NCI-H2196 (cell line): ENCODE measurements around the gene CYP4A22.
A peak's percentile ranks its signal among the peaks of the same experiment; 100 is the strongest.
"Not testable (repeated sequence)": the region's sequence is repeated elsewhere in the genome, so short reads cannot be mapped to it uniquely, and the experiment has no call there.

Source experiments
- DNase-seq: peaks from one replicate; lab custom pipeline; 2025; ENCODE audit not compliant: unreplicated experiment; lab: John Stamatoyannopoulos, UW

CYP4A22 gene

DNA sequence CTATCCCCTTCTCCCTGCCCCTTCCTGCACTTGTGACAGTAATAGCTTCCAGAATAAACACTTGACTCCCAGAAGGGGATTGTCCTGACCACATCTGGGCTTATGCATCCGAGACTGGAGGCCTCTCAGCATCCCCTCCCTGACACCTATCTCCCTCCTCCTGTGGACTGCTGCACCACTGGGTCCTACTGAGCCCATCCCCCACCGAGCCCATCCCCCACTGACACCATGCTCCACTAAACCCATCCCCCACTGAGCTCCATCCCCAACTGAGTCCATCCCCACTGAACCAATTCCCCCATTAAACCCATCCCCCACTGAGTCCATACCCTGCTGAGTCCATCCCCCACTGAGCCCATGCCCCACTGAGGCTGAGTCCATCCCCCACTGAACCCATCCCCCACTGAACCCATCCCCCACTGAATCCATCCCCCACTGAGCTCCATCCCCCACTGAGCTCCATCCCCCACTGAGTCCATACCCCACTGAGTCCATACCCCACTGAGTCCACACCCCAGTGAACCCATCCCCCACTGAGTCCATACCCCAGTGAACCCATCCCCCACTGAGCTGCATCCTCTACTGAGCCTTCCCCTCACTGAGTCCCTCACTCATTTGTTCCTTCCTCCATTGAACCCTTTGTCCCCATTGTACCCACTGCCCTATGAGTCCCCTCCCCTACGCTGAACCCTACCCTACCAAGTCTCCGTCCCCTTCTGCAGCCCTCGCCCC, 47.0 kb downstream of the CYP4A22 start:
- DNase-seq, result peak; percentile 39

DNA sequence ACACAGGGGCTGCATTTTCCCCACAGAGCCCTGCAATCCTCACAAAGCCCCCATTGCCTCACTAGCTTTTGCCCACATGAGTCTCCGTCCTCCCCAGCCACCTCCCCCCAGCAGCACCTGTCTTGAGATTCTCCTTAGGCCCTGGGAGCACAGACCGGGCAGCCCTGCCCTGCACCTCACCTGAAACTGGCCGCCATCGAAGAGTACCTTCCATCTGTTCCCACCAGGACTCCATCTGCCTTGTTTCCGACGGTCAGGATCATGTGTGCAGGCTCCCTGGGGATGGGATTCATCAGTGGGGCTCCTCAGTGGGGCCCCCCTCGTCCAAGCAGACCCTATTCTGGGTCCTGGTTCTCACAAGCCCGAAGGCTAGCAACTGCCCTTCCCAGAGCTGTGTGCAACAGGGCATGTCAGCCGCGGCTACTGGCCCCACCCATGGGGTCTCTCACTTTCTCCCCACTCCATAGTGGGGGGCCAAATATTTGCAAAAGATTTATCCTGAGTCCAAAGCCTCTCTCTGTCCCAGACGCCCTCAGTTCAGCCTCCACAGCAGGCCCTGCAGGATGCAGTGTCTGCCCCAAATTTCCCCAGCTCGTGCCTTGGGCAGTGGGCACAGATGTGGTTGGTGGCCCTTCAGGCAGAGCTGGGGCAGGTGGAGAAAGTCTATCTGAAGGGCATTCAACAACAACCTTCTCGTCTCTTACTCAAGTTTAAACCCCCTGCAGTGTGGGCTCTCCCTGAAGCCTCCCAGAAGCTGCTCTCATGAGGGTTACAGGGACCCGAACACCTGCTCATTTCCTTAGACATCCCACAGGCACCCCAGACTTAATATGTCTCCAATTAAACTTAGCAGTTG, 47.8 kb downstream of the CYP4A22 start:
- DNase-seq, result no peak

DNA sequence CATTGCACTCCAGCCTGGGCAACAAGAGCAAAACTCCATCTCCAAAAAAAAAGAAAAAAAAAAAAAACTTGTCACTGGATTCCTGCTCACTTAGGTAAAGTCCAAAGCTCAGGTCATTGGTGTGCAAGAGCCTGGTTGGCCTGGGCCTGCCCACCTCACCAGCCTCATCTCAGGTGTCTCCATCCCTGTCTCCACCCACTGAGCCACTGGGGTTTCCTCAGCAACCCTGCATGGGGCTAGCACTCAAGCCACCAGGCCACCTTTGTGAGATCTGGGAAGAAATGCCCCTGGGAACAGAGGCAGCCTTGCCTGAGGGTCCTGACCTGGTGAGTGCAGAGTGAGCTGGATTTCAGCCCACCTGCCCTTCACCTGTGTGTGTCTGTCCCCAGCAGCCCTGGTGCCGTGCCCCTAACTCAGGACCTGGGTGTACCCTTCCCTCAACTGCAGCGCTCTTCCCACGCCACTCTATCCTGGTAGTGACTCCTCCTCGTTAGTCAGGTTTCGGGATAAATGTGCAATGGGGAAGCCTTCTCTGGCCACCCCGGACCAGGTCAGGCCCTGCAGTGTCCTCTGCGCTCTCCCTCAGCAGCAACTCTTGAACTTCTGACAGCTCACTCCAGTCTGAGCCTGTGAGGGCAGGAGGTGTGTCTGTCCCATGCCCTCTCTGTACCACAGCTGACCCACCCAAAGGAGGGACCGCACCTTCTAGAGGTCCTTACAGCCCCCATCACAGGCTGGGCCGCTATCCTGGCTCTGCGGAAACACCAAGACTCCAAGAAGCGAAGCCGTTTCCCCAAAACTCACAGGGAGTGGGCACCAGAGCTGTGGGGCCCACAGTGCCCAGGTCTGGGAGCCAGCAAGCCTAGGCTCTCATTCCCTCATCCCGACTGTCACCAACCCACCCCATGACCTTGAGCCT, 49.3 kb downstream of the CYP4A22 start:
- no peak for DNase-seq

DNA sequence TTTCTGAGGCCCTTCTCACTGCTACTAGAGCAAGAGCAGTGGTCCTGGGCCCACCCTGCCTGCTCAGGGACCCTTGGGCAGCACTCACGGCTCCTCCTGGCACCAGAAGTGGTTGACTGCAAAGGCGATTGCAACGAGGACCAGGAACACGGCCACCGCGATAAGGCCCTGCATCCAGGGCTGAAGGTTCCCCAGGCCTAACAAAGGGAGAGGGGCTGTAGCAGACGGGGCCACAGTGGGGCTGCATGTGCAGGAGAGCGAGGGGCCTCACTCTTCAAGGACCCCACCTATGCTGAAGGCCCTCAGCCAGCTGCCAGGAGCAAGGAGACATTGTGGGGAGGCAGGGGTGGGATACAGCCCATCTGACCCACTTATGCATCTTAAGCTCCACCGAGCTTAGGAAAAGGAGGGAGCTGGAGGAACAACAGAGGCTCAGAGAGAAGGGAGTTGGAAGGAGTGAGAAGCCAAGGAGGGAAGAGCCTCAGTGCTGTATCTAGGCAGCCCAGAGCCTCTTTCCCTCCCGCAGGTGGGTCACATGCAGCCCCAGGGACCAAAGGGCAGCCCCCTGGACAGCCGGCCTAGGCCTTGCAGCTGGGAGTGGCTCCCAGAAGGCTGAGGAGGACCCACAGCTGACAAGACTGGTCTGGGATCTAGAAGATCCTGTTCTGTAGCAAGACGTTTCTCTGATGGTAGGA, 50.1 kb downstream of the CYP4A22 start:
- no peak for DNase-seq

DNA sequence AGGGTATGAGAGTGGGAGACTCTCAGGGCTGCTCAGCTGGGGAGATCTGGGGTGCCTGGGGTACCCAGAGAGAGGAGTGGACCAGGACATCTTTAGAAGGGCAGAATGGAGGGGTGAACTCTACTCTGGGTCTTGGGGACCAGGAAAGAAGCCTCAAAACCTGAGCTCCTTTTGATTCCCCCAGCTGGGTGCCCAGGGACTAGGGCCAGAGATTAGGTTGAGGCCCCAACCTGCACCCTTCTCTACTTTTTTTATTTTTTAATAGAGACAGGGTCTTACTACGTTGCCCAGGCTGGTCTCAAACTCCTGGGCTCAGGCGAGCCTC, 50.6 kb downstream of the CYP4A22 start:
- DNase-seq, result no peak

DNA sequence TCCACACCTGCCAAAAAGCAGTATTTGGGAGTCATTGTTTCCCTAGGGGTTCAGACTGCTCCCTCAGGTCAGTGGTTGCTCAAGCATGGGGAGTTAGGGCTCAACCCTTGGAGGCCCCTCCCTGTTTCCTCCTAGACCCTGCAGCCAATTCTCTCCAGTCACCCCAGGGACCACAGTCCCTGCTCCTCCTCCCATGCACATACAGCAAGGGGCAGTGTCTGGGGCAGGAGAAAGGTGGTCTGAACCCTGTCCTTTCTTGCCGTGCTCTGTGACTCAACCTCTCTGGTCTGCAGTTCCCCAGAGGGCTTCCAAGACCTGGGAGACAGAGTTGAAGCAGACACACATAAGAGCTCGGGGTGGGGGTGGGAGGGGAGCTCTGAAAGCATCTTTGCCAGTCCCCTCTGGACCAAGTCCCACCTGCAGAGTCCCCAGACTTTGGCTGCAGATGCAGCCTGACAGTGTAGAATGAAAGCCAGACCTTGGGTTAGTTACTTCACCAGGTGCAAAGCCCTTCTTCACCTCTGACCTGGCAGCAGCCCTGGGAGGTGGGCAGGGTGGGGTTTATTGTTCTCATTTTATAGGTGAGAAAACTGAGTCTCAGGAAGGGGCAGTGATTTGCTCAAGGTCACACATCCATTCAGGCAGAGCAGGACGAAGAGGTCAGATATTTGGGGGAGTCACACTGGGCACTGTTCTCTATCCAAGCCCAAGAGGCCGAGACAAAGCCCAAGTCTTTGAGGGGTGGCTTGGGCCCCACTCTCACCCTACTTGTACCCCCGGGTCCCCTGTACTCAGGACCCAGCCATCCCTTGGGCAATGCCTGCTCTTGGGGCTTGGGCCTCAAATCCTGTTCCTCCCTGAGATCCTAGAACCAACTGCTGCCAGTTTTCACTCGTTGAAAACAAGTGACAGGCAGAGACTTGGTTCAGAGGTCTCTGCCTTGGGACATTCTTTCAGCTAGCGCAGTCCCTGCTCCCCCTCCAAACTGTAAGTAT, 51.8 kb downstream of the CYP4A22 start:
- no peak for DNase-seq

DNA sequence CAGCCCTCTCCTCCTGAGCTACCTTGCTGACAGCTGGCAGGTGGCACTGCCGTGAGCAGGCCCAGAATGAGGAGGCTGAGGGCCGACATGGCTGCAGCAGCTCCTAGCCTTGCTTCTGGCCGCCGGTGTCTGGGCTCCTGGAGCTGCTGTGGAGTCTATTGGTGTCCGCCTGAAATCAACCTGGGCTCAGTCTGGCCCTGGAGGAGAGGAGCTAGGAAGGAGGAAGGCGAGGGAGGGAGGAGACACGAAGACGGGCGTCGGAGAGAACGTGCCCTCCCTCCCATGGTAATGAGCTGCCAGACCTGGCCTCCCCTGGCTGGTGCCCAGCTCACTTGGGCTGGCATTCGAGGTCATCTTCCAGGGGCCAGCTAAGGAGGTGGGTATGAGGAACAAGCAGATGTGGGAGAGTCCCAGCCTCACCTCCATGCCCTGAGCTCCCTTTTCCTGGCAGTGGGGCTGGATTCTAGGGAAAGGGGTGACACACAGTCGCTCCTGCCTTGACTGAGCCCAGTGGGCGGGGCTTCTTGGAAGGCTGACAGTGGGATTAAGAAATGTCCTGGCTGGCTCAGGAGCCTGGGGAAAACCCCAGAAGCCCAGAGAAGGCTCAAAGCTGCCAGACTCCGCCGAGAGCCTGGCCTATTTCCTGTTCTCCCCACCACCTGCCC, 52.7 kb downstream of the CYP4A22 start, which contains the start of gene PDZK1IP1:
Gene PDZK1IP1 (minus strand): TSS at position 193 of the 665 bp plus-strand sequence. CDS start 104 bp downstream, at position 89.
- DNase-seq, result peak; percentile 47

DNA sequence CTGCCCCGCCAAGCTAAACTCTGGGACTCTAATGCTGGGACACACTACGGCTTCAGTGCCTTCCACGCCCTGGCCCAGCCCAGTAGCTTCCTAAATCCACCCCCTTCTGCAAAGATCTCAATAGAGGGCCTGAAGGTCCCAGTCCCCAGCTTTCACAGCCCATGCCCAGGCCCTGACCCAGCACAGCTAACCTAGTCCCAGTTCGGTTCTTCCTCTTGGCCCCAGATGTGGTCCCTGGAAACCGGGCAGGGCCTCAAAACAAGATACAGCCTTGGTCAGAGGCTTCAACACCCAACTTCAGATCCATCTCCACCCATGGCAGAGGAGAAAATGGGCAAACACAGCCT, 53.2 kb downstream of the CYP4A22 start:
- no peak for DNase-seq

DNA sequence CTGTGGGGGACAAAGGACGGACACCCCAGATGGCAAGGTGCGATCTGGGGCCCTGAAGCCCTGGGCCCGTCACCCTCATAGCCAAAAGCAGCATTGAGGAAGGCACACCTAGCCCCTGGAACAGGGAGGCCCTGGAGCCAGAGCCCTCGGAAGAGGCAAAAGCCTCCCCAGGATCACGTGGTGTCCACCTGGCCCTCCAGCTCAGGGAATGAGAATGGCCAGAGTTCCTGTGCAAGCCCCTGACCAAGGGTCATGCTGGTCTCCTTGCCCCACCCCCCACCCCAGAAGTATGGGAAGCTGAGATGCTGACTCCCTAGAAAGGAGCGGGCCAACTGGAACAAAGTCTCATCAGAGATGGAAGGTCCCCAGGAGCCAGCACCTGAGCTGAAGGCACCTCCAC, 53.6 kb downstream of the CYP4A22 start:
- no peak for DNase-seq

DNA sequence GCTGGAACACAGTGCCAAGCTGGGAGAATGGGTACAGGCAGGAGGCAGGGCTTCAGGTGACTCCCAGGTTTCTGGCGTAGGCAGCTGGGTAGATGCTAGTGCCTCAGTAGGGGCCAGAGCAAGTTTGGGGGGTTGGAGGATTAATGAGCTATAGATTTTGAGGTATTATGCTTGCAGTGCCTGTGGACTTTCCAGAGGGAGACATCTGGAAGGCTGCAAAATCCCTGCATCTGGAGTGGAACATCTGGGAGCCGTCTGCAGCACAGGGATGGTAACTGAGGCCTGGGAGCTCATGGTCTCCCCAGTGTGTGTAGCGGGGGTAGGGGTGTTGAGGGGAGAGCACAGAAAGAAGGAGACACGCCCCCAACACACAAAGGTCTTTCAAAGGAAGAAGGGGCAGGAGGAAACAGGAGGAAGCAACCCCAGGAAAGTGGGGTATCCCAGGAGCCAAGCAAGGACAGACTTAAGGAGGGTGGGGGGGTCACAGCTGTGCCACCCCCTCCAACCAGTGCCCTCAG, 54.8 kb downstream of the CYP4A22 start:
- no peak for DNase-seq

DNA sequence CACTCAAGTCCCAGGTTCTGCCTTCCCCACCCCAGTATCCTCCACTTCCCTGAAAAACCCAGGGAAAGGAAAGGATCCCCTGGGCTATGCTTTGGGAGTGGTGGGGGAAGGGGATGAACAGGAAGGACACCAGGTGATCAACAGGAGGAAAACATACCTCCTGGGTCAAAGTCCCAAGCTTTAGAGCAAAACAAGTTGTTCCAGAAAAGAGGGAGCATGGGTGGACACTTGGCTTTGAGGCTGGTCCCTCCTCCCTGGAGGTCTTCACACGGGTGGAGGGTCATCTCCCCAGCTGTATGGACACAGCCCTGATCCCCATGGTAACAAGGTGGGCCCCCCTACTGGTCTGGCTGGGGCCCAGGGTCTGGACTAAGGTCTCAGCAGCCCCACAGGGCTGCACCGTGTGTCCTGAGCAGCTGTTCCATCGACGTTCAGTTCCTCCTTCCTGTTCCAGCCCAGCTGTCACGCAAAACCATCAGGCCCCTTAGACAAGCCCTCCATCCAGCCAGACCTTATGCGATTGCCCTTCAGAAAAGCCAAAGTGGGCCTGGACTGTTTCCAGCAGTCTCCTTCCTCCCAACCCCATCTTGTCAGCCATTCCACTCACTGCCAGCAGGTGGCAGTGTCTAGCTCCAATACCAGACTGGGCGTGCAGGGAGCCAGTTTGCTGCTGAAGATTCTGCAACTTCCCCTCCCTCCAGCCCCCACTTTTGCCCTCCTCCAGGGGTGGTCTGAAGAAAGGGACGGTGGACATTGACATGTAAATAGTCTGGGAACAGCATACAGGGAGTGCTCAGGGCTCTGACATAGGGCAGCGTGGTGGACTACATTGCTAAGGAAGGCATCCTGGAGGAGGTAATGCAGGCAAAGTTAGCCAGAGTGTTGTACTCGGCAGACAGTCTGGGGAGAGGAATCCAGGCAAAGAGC, 55.5 kb downstream of the CYP4A22 start:
- DNase-seq, result peak; percentile 82

DNA sequence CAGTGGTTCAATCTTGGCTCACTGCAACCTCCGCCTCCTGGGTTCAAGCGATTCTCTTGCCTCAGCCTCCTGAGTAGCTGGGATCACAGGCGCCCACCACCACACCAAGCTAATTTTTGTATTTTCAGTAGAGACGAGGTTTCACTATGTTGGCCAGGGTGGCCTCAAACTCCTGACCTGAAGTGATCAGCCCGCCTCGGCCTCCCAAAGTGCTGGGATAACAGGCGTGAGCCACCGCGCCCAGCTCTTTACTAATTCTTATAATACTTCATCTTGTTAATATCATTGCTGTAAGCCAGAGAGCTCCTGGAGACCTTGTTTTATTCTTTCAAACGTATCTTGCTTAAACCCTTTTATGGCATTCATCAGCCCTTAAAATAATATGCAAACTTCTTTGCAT, 56.3 kb downstream of the CYP4A22 start:
- not testable (repeated sequence) for DNase-seq

DNA sequence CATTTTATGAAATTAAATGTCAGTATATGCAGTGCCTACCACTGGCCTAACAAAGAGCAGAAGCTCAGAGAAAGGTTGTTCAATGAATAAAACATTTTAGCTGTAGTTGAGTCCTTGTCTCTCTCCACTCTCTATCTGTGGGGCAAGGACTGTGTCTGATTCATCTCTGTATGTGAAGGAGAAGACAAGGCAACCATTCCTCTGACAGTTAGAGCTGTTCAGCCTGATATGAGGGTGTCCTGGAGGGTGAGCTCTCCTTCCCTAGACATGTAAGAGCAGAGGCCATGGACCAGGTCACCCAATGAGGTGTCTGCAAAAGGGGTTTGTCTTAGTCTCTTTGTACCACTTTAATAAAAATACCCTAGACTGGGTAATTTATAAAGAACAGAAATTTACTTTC, 57.1 kb downstream of the CYP4A22 start:
- no peak for DNase-seq

DNA sequence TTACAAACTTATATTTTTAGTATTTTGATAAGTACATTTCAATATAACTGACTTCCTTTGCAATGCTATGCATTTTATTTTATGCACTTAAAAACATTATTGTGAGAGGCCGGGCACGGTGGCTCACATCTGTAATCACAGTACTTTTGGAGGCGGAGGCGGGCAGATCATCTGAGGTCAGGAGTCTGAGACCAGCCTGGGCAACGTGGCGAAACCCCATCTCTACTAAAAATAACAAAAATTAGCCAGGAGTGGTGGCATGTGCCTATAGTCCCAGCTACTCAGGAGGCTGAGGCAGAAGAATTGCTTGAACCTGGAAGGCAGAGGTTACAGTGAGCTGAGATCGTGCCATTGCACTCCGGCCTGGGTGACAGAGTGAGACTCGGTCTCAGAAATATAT, 58.7 kb downstream of the CYP4A22 start:
- not testable (repeated sequence) for DNase-seq

DNA sequence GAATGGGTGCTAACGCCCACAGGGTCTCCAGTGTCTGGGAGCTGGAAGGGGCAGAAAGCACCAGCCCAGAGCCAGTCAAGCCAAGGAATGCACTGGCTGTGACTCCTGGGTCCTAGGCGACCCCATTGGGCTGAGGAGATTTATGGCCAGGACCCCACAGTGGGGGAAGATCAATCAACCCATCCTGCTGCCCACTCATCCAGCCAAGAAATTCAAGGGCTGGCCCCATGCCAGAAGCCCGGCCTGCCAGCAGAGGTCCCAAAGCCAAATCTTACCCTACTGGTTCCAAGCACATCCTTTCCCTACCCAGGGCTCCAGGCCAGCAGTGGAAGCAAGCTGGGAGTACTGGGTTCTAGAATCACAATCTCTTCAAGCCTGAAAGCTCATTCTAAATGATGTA, 59.4 kb downstream of the CYP4A22 start:
- no peak for DNase-seq

DNA sequence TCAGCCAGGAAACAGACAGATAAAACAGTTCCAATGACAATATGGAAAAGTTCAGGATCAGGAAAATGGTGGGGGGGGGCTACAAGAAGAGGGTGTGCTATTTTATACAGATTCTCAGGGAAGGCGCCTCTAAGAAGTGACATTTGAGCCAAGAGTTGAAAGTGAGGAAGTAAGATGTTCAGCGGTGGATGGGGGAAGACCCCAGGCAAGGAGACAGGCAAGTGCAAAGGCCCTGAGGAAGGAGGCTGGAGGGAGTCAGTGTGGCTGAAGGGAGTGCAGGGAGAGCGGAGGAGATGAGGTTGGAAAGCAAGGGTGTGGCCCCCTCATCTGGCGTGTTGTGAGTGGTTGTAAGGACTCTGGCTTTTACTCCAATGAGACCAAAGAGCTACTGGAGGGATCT, 61.0 kb downstream of the CYP4A22 start:
- no peak for DNase-seq
